HG03139 (cell line): ENCODE results near the gene TUBB2A.
"Not testable (repeated sequence)": the region's sequence is repeated elsewhere in the genome, so short reads cannot be mapped to it uniquely, and the experiment has no call there.

Source experiments
- ATAC-seq: cut with Tn5 transposase; IDR thresholded peaks from one replicate; pipeline ENCODE4 v1.9.1; 2021; ENCODE audit not compliant: unreplicated experiment

TUBB2A gene

GRCh38 chr6:3156184-3157130 lies 887 bp downstream of the TUBB2A start:
- ATAC-seq: not testable (repeated sequence)

DNA sequence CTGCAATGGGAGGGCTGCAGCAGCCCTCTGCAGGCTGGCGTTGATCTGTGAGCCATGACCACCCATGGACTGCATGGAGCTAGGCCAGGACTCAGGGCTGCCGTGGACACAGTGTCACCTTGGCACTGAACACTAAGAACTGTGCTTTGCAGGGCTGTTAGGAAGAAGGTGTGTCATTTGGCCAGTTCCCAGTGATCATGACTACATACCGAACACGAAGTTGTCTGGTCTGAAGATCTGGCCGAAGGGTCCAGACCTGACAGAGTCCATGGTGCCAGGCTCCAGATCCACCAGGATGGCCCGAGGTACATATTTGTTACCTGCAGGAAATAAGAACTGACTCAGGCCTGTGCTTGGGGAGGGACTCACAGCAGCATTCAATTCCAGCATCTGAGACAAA lies 1.9 kb downstream of the TUBB2A start:
- not testable (repeated sequence) for ATAC-seq

DNA sequence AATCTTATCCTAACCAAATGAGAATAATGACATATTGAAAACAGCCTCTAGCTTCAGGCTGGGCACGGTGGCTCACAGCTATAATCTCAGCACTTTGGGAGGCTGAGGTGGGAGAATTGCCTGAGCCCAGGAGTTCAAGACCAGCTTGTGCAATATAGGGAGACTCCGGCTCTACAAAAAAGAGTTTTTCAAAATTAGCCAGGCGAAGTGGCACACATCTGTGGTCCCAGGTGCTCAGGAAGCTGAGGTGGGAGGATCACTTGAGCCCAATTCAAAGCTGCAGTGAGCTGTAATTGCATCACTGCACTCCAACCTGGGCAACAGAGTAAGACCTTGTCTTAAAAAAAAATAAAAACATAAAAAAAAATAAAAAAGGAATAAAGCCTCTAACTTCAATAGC lies 4.7 kb downstream of the TUBB2A start:
- ATAC-seq: no peak

DNA sequence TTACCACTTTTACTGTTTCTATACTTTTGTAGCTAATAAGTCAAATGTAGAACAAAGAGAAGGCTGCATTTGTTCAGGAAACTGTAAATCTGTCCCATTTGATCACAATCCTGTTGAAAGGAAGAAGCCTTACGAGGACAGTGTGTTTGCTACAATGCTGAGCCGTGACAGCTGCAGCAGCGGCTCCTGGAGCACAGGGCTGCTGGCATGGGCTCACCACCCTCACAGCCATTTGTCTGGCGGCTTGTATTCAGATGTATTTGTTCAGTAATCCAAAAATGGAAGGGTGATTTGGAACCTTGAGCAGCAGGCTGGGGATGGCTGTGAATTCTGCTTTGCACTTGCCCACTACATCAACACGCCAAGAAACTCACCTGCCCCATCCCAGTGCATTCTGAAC lies 5.7 kb downstream of the TUBB2A start:
- ATAC-seq: no peak

DNA sequence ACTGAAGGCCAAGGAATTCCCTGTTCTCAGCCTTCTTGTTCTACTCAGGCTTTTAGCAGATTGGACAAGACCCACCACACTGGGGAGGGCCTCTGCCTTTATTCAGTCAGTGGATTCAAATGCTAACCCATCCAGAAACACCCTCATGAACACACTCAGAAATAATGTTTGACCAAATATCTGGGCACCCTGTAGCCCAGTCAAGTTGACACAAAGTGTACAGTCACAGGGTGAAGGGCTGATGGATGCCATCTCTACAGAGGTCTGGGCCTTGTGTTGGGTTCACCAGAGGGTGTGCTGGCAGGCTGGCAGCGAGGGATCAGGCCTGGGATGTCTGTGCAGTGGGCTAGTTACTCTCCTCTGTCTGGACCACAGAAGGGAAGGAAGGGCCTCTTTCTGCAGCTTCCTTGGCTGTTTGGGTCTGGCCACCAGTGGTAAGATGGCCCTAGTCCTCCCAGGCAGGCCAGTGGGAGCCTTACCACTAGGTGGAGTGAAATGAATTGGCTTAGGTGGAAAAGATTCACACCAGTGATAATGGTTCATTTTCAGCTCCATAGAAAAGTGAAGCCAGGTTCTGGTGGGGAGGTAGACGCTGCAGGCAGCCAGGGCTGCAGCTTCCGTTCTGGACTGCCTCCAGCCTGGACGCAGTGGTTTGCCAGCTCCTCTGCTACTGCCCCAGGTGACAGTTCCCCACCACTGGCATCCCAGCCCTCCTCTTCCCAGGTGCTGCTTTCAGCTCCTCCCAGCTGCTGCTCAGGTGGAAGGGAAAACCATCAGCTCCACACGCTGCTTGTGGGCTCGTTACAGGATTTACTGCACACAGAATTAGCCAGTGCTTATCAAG lies 9.2 kb downstream of the TUBB2A start:
- ATAC-seq: no peak

GRCh38 chr6:3144571-3144970 lies 12.8 kb downstream of the TUBB2A start:
- ATAC-seq: no peak

- no peak for ATAC-seq
These were observed 14.2 kb downstream of the TUBB2A start for GRCh38 chr6:3143158-3143557.

- no peak for ATAC-seq
These were observed 14.8 kb downstream of the TUBB2A start for GRCh38 chr6:3142536-3142935.

- ATAC-seq: no peak
These were observed 17.1 kb downstream of the TUBB2A start for GRCh38 chr6:3140201-3140600.

GRCh38 chr6:3139090-3139903 lies 18.0 kb downstream of the TUBB2A start:
- no peak for ATAC-seq

- ATAC-seq: no peak
These were observed 19.0 kb downstream of the TUBB2A start for GRCh38 chr6:3138341-3138740.

DNA sequence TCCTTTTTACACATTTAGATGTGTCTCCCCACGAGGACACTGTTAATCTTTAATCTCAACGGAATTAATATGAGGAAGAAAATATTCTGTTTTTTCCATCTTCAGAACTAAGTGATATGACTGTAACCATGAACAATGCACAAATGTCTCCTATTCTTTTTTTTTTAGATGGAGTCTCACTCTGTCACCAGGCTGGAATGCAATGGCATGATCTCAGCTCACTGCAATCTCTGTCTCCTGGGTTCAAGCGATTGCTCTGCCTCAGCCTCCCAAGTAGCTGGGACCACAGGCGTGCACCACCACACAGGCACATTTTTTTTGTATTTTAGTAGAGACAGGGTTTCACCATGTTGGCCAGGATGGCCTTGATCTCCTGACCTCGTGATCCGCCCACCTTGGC lies 19.5 kb downstream of the TUBB2A start:
- ATAC-seq: not testable (repeated sequence)

DNA sequence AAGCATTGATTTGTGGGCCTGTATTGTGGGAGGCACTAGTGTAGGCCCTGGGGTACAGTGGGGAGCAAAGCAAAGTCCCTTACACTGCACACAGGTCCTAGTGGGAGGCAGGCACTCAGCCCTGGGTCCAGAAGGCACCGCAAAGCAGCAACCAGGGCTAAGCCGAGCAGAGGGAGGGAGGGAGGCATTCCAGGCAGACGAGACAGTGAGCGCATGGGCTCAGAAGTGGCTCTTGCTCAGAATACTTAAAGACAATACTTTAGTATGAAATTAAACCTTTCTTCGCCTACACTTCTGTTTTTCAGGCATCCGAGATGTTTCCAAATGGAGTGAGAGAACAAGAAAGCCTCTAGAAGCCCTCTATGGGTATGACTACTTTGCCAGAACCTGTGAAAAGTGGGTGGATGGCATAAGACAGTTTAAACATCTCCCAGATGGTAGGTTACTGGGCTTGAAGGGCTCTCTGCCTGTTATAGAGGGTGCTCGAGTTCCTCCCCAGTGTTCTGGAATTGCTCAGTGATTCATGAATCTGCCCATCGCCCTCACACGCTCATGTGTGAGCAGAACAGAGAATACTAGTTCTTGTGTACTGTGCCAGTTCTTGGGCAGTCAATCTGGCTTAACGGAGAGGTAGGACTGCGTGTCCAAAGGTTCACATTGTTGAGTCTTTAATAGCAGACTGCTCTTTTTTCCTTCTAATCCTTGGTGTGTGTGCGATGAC lies 20.1 kb downstream of the TUBB2A start:
- no peak for ATAC-seq

- no peak for ATAC-seq
These were observed 20.9 kb downstream of the TUBB2A start for GRCh38 chr6:3136292-3137011.

- ATAC-seq: no peak
These were observed 21.6 kb downstream of the TUBB2A start for GRCh38 chr6:3135668-3136291.

GRCh38 chr6:3133515-3133914 lies 23.8 kb downstream of the TUBB2A start:
- no peak for ATAC-seq

DNA sequence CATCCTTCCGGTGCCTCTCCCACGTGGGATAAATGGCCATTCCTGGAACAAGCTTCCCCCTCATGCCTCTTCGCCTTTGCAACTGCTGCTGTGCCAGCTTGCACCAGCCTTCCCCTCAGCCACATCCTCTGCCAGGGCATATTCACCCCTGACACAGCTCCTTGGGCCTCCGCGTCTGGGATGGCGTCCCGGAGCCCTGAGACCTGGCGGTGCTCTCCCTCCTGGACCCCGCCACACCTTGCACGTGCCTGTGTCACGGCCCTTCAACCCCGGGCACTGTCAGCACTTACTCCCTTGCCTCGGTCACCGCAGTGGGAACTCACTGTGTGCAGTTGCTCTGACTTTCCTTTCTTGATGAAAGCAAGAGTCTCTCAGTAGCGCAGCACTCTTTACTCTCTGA lies 25.6 kb downstream of the TUBB2A start:
- ATAC-seq: no peak

- no peak for ATAC-seq
These were observed 28.8 kb downstream of the TUBB2A start for GRCh38 chr6:3128356-3129108.

DNA sequence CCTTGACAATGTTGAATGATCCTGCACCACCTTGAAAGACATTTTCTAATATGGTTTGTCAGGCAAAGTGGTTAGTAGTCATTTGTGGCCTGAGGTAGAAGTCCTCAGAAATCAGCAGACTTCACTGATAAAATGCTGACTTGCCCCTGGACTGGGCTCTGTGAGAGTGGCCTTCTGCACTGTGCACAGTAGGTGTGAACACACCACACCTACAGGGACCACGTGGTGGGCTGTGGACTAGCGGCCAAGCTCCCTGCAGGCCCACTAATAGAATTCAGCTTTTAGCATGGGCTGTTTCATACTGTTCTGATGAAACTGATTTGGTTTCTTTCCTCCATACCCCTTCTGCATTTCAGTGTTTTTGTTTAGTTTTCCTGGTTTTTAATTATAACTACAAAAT lies 31.5 kb downstream of the TUBB2A start:
- no peak for ATAC-seq
